MCF 10A (cell line): ENCODE measurements around the gene RXYLT1. TPM values are rescaled to one million over a fixed set of nuclear protein-coding genes. Genes with fewer than 3 reads are reported as not detected.

Experiments
- BruUV-seq: library from RNA; stranded (reverse); fragments of 400-500 nt; replicated peaks from 2 replicates; lab custom pipeline; 2021; lab: Mats Ljungman, UMichigan
- CTCF ChIA-PET: fragments of 300-600 bp; sonication (Branson Sonifier 250); formaldehyde crosslinking; extraction: SDS; loops from one replicate; lab custom pipeline; 2021; ENCODE audit warnings: antibody characterized with exemption, inconsistent platforms; lab: Yijun Ruan, JAX
- POLR2A ChIA-PET: fragments of 300-600, 350-650 bp; sonication (Branson Sonifier 250); formaldehyde crosslinking; extraction: SDS; loops from one replicate; lab custom pipeline; 2020; ENCODE audit warnings: antibody characterized with exemption, inconsistent platforms; lab: Yijun Ruan, JAX
- DNase-seq: peaks from one replicate; pipeline ENCODE4 v3.0.0-alpha.2; 2018; ENCODE audit not compliant: unreplicated experiment
- H3K27ac Mint-ChIP-seq: one replicate; pipeline ENCODE4 v1.8.0; 2022; ENCODE audit warnings: mild to moderate bottlenecking, low read depth, mixed read lengths; ENCODE audit not compliant: unreplicated experiment
- H3K27me3 Mint-ChIP-seq: one replicate; pipeline ENCODE4 v1.8.0; 2022; ENCODE audit warnings: mixed read lengths; ENCODE audit not compliant: insufficient read depth, unreplicated experiment
- H3K36me3 Mint-ChIP-seq: one replicate; pipeline ENCODE4 v1.8.0; 2022; ENCODE audit warnings: mild to moderate bottlenecking, moderate library complexity, mixed read lengths; ENCODE audit not compliant: insufficient read depth, unreplicated experiment
- H3K4me1 Mint-ChIP-seq: one replicate; pipeline ENCODE4 v1.8.0; 2022; ENCODE audit warnings: mixed read lengths; ENCODE audit not compliant: insufficient read depth, unreplicated experiment
- H3K4me3 Mint-ChIP-seq: one replicate; pipeline ENCODE4 v1.8.0; 2022; ENCODE audit warnings: mild to moderate bottlenecking, moderate library complexity, mixed read lengths; ENCODE audit not compliant: unreplicated experiment
- H3K9me3 Mint-ChIP-seq: one replicate; pipeline ENCODE4 v1.8.0; 2022; ENCODE audit warnings: mixed read lengths; ENCODE audit not compliant: unreplicated experiment
- intact Hi-C: fragments of 100-400 bp; cut with micrococcal nuclease; formaldehyde crosslinking; loops from 2 replicates; pipeline ENCODE4 v1.14.1; 2022
- total RNA-seq: library from RNA; stranded (reverse); gene quantifications from 2 replicates; pipeline ENCODE4 v1.2.3, GENCODE V29; 2022
- TF ChIP-seq, protein P1 (sequence below): fragments of 200-600 bp; IDR thresholded peaks from one replicate; pipeline ENCODE4 v1.8.0; 2022; ENCODE audit warnings: antibody characterized with exemption, mild to moderate bottlenecking; ENCODE audit not compliant: unreplicated experiment

The RXYLT1 gene
- total RNA-seq, 1 experiment from 2014 or later: 26.7 TPM

DNA sequence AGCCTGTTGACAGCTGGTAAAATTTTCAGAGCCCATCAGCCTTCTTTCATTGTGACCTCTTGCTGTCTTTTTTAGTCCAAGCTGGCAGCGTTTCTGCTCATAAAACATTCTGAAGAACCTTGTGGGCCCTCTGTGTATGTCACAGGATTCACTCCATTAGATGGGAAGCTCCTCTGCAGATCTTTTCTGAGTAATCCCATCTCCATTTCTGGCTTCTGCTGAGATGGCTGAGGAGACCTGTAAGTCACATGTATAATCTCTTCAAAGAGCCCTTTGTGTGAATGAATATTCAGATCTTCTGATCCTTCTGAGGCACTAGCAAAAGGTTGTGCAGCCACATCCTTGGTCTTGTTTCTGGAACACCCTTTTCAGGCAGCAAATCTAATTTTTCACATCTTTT, 2.8 kb downstream of the RXYLT1 start:
- ChIA-PET CTCF (interaction anchor here (1.1 to 1.9 kb wide), 2 partner anchors 20 to 1450 kb away, joined by 3 to 7 read pairs; no protein-coding TSS in a partner anchor), POLR2A (no interaction called here)
- BruUV-seq: no TSS peak

DNA sequence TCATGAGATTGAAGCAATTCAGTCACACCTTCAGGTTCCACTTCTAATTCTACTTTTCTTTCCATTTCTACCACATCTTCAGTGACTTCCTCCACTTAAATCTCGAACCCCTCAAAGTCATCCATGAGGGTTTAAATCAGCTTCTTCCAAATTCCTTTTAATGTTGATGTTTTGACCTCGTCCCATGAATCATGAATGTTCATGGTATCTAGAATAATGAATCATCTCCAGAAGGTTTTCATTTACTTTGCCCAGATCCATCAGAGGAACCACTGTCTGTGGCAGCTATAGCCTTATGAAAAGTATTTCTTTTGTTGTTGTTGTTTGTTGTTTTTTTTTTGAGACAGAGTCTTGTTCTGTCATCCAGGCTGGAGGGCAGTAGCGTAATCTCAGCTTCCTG, 7.6 kb downstream of the RXYLT1 start:
- TF ChIP-seq, protein P1, sequence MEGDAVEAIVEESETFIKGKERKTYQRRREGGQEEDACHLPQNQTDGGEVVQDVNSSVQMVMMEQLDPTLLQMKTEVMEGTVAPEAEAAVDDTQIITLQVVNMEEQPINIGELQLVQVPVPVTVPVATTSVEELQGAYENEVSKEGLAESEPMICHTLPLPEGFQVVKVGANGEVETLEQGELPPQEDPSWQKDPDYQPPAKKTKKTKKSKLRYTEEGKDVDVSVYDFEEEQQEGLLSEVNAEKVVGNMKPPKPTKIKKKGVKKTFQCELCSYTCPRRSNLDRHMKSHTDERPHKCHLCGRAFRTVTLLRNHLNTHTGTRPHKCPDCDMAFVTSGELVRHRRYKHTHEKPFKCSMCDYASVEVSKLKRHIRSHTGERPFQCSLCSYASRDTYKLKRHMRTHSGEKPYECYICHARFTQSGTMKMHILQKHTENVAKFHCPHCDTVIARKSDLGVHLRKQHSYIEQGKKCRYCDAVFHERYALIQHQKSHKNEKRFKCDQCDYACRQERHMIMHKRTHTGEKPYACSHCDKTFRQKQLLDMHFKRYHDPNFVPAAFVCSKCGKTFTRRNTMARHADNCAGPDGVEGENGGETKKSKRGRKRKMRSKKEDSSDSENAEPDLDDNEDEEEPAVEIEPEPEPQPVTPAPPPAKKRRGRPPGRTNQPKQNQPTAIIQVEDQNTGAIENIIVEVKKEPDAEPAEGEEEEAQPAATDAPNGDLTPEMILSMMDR: no peak
- H3K27me3 Mint-ChIP-seq: no peaks in the 10 kb centered on the region
- peaks cover 49% of the 10 kb centered on the region for H3K36me3 Mint-ChIP-seq
- H3K9me3 Mint-ChIP-seq: no peaks in the 10 kb centered on the region
- CTCF ChIA-PET: interaction anchor here (1.2 kb wide), 1 partner anchor 14 kb away, joined by 5 read pairs; no protein-coding TSS in a partner anchor
- no peak overlapping the region for H3K4me3 Mint-ChIP-seq
- H3K27ac Mint-ChIP-seq: no peak overlapping the region
- DNase-seq: no peak
- H3K4me1 Mint-ChIP-seq: no peaks in the 10 kb centered on the region
- intact Hi-C loops: no loop called here
- POLR2A ChIA-PET: no interaction called here
- BruUV-seq: no TSS peak

More for the DNA sequence above, 2.8 kb downstream of the RXYLT1 start:
- Mint-ChIP-seq H3K36me3 (peaks cover 24% of the 10 kb centered on the region), H3K27me3 (peaks cover 4% of the 10 kb centered on the region), H3K4me1 (peaks cover 9% of the 10 kb centered on the region), H3K9me3 (no peaks in the 10 kb centered on the region), H3K4me3 (no peak overlapping the region), H3K27ac (peak overlapping the region; percentile 44)
- TF ChIP-seq, protein P1: no peak
- no peak for DNase-seq
- intact Hi-C loops: no loop called here

DNA sequence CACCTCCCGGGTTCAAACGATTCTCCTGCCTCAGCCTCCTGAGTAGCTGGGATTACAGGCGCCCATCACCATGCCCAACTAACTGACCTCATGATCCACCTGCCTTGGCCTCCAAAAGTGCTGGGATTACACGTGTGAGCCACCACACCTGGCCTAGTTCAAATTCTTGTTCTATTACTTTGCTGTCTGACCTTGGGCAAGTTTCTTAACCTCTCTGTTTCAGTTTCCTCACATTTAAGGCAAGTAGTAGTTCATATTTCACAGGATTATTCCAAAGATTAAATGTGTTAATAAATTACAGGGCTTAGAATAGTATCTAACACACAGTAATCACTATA, 10.9 kb downstream of the RXYLT1 start:
- intact Hi-C loops: no loop called here
- H3K27ac Mint-ChIP-seq: no peak overlapping the region
- POLR2A ChIA-PET: no interaction called here
- no peak for DNase-seq
- peaks cover 40% of the 10 kb centered on the region for H3K36me3 Mint-ChIP-seq
- no TSS peak for BruUV-seq
- H3K4me3 Mint-ChIP-seq: no peak overlapping the region
- no peaks in the 10 kb centered on the region for H3K4me1 Mint-ChIP-seq
- no peaks in the 10 kb centered on the region for H3K27me3 Mint-ChIP-seq
- TF ChIP-seq, protein P1: no peak
- CTCF ChIA-PET: no interaction called here
- H3K9me3 Mint-ChIP-seq: no peaks in the 10 kb centered on the region

DNA sequence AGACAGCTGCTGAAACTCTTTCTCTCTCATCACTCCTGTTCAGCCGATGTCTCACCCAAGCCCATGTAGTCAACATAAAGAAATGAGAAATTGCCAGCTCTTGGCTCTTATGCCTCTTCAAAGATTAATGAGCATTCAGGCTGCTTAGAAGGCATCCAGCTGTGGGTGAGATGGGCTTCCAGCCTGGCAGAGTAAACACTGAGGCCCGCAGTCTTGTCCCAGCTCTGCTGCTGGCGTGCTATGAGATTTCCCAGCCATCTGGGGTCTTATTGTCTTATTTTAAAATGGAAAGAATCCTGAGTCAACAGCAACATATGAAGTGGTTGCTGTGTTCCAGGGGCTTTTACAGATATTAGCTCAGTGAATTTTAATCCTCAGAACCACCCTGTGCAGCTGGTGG, 12.6 kb downstream of the RXYLT1 start:
- TF ChIP-seq, protein P1: no peak
- no TSS peak for BruUV-seq
- ChIA-PET POLR2A (interaction anchor here (1.4 kb wide), 1 partner anchor 10 kb away, joined by 3 read pairs; no protein-coding TSS in a partner anchor), CTCF (interaction anchor here (2.2 kb wide), 1 partner anchor 9 kb away, joined by 13 read pairs; no protein-coding TSS in a partner anchor)
- Mint-ChIP-seq H3K27me3 (no peaks in the 10 kb centered on the region), H3K9me3 (no peaks in the 10 kb centered on the region), H3K27ac (no peak overlapping the region), H3K36me3 (peaks cover 29% of the 10 kb centered on the region), H3K4me1 (no peaks in the 10 kb centered on the region), H3K4me3 (no peak overlapping the region)
- no peak for DNase-seq
- intact Hi-C loops: no loop called here
